Neuron (in vitro differentiated cells): ENCODE measurements around the gene CHDH.

ENCODE experiments used
- H2AFZ ChIP-seq: one replicate; pipeline ENCODE4 v1.6.1; 2013; ENCODE audit warnings: low read depth, mild to moderate bottlenecking, inconsistent platforms, low read length, moderate library complexity
- H3K27me3 ChIP-seq: one replicate; pipeline ENCODE4 v1.6.1; 2013; ENCODE audit warnings: low read length; ENCODE audit not compliant: insufficient read depth
- H3K36me3 ChIP-seq: one replicate; pipeline ENCODE4 v1.6.1; 2013; ENCODE audit warnings: low read length; ENCODE audit not compliant: insufficient read depth
- H3K4me1 ChIP-seq: one replicate; pipeline ENCODE4 v1.6.1; 2013; ENCODE audit warnings: low read length; ENCODE audit not compliant: insufficient read depth
- H3K4me3 ChIP-seq: 2 replicates; pipeline ENCODE4 v1.5.1; 2013; ENCODE audit warnings: mild to moderate bottlenecking, low read length, moderate library complexity
- H3K9me3 ChIP-seq: one replicate; pipeline ENCODE4 v1.6.1; 2013; ENCODE audit warnings: low read length

The CHDH gene

GRCh38 chr3:53807117-53807810, 39.0 kb downstream of the CHDH start:
- H3K9me3 ChIP-seq = no peaks in the 10 kb centered on the region
- H3K27me3 ChIP-seq = no peaks in the 10 kb centered on the region
- no peaks in the 10 kb centered on the region for H3K36me3 ChIP-seq
- no peak overlapping the region for H3K4me3 ChIP-seq
- no peak overlapping the region for H2AFZ ChIP-seq
- H3K4me1 ChIP-seq = peaks cover 9% of the 10 kb centered on the region

GRCh38 chr3:53806182-53807116, 39.8 kb downstream of the CHDH start:
- H3K4me3 ChIP-seq = no peak overlapping the region
- no peak overlapping the region for H2AFZ ChIP-seq
- H3K36me3 ChIP-seq = no peaks in the 10 kb centered on the region
- peaks cover 8% of the 10 kb centered on the region for H3K4me1 ChIP-seq
- no peaks in the 10 kb centered on the region for H3K27me3 ChIP-seq
- H3K9me3 ChIP-seq = no peaks in the 10 kb centered on the region

- H3K36me3 ChIP-seq = no peaks in the 10 kb centered on the region
Observed at GRCh38 chr3:53805463-53806159, 40.6 kb downstream of the CHDH start.

GRCh38 chr3:53804697-53805462, 41.3 kb downstream of the CHDH start:
- no peaks in the 10 kb centered on the region for H3K27me3 ChIP-seq
- H3K36me3 ChIP-seq = no peaks in the 10 kb centered on the region
- H3K9me3 ChIP-seq = no peaks in the 10 kb centered on the region
- H3K4me3 ChIP-seq = no peak overlapping the region
- H2AFZ ChIP-seq = no peak overlapping the region
- peaks cover 8% of the 10 kb centered on the region for H3K4me1 ChIP-seq

More at GRCh38 chr3:53805463-53806159, 40.6 kb downstream of the CHDH start:
- H3K27me3 ChIP-seq = no peaks in the 10 kb centered on the region
- H3K4me3 ChIP-seq = no peak overlapping the region
- H3K4me1 ChIP-seq = peaks cover 8% of the 10 kb centered on the region
- no peak overlapping the region for H2AFZ ChIP-seq
- H3K9me3 ChIP-seq = no peaks in the 10 kb centered on the region

- Histone ChIP-seq H3K4me3 (no peak overlapping the region), H3K36me3 (no peaks in the 10 kb centered on the region), H3K4me1 (peaks cover 8% of the 10 kb centered on the region), H3K9me3 (no peaks in the 10 kb centered on the region), H3K27me3 (no peaks in the 10 kb centered on the region), H2AFZ (no peak overlapping the region)
Observed at GRCh38 chr3:53803816-53804695, 42.2 kb downstream of the CHDH start.

- no peaks in the 10 kb centered on the region for H3K27me3 ChIP-seq
- no peak overlapping the region for H2AFZ ChIP-seq
- H3K4me1 ChIP-seq = peaks cover 8% of the 10 kb centered on the region
Observed at GRCh38 chr3:53803124-53803815, 42.9 kb downstream of the CHDH start.

GRCh38 chr3:53802256-53802880, 43.9 kb downstream of the CHDH start:
- no peak overlapping the region for H2AFZ ChIP-seq
- no peaks in the 10 kb centered on the region for H3K27me3 ChIP-seq
- H3K36me3 ChIP-seq = no peaks in the 10 kb centered on the region

More at GRCh38 chr3:53803124-53803815, 42.9 kb downstream of the CHDH start:
- H3K9me3 ChIP-seq = no peaks in the 10 kb centered on the region
- no peak overlapping the region for H3K4me3 ChIP-seq
- H3K36me3 ChIP-seq = no peaks in the 10 kb centered on the region

GRCh38 chr3:53801319-53801718, 44.9 kb downstream of the CHDH start:
- Histone ChIP-seq H3K36me3 (no peaks in the 10 kb centered on the region), H3K4me1 (peaks cover 9% of the 10 kb centered on the region), H3K27me3 (no peaks in the 10 kb centered on the region), H3K4me3 (no peak overlapping the region), H3K9me3 (no peaks in the 10 kb centered on the region), H2AFZ (no peak overlapping the region)

More at GRCh38 chr3:53802256-53802880, 43.9 kb downstream of the CHDH start:
- H3K4me3 ChIP-seq = no peak overlapping the region
- no peaks in the 10 kb centered on the region for H3K9me3 ChIP-seq
- H3K4me1 ChIP-seq = peaks cover 8% of the 10 kb centered on the region

GRCh38 chr3:53800041-53800906, 45.9 kb downstream of the CHDH start:
- H2AFZ ChIP-seq = no peak overlapping the region
- H3K27me3 ChIP-seq = no peaks in the 10 kb centered on the region
- H3K9me3 ChIP-seq = no peaks in the 10 kb centered on the region
- no peaks in the 10 kb centered on the region for H3K36me3 ChIP-seq
- no peak overlapping the region for H3K4me3 ChIP-seq
- peaks cover 15% of the 10 kb centered on the region for H3K4me1 ChIP-seq

- no peaks in the 10 kb centered on the region for H3K27me3 ChIP-seq
- H3K9me3 ChIP-seq = no peaks in the 10 kb centered on the region
- no peaks in the 10 kb centered on the region for H3K36me3 ChIP-seq
- peaks cover 17% of the 10 kb centered on the region for H3K4me1 ChIP-seq
- no peak overlapping the region for H3K4me3 ChIP-seq
- no peak overlapping the region for H2AFZ ChIP-seq
Observed at GRCh38 chr3:53799338-53799865, 46.8 kb downstream of the CHDH start.
